Measurements from ENCODE around the gene MRPL53.
"Not testable (repeated sequence)": the region's sequence is repeated elsewhere in the genome, so short reads cannot be mapped to it uniquely, and the experiment has no call there.

MRPL53 gene

GRCh38 chr2:74489906-74490305 is 17.4 kb upstream of the MRPL53 start:
- H3K36me3 ChIP-seq (ENCODE audit: control insufficient read depth, insufficient read depth, low read length), result peaks cover 67% of the 10 kb centered on the region
- no peaks in the 10 kb centered on the region for H3K9me3 ChIP-seq (ENCODE audit: control insufficient read depth, low read length)
- H3K4me1 ChIP-seq (ENCODE audit: control insufficient read depth, insufficient read depth, low read length, poor library complexity, severe bottlenecking), result no peaks in the 10 kb centered on the region
- H3K4me3 ChIP-seq (ENCODE audit: extremely low read depth, insufficient read depth, low read length, poor library complexity, severe bottlenecking), result no peak overlapping the region
- WGBS, 2 experiments (ENCODE audit: insufficient coverage in 2 of 2), result 97 to 100% methylated on average over 6 of the region's 9 CpGs
- H3K27ac ChIP-seq (ENCODE audit: low read depth, low read length, severe bottlenecking), result no peak overlapping the region

GRCh38 chr2:74488643-74489481 is 16.4 kb upstream of the MRPL53 start:
- Histone ChIP-seq H3K9me3 (ENCODE audit: control insufficient read depth, low read length) (no peaks in the 10 kb centered on the region), H3K4me1 (ENCODE audit: control insufficient read depth, insufficient read depth, low read length, poor library complexity, severe bottlenecking) (no peaks in the 10 kb centered on the region), H3K36me3 (ENCODE audit: control insufficient read depth, insufficient read depth, low read length) (peaks cover 59% of the 10 kb centered on the region), H3K4me3 (ENCODE audit: extremely low read depth, insufficient read depth, low read length, poor library complexity, severe bottlenecking) (no peak overlapping the region), H3K27ac (ENCODE audit: low read depth, low read length, severe bottlenecking) (no peak overlapping the region)
- WGBS, 2 experiments (ENCODE audit: insufficient coverage in 2 of 2), result 83 to 92% methylated on average over 5 to 7 of the region's 9 CpGs

- H3K36me3 ChIP-seq (ENCODE audit: control insufficient read depth, insufficient read depth, low read length), result peaks cover 42% of the 10 kb centered on the region
- WGBS, 2 experiments (ENCODE audit: insufficient coverage in 2 of 2), result 100% methylated on average over 2 of the region's 2 CpGs
- no peak overlapping the region for H3K27ac ChIP-seq (ENCODE audit: low read depth, low read length, severe bottlenecking)
- no peaks in the 10 kb centered on the region for H3K9me3 ChIP-seq (ENCODE audit: control insufficient read depth, low read length)
- H3K4me3 ChIP-seq (ENCODE audit: extremely low read depth, insufficient read depth, low read length, poor library complexity, severe bottlenecking), result no peak overlapping the region
- peaks cover 3% of the 10 kb centered on the region for H3K4me1 ChIP-seq (ENCODE audit: control insufficient read depth, insufficient read depth, low read length, poor library complexity, severe bottlenecking)
Observed at GRCh38 chr2:74486141-74486540, 13.7 kb upstream of the MRPL53 start.

- H3K27ac ChIP-seq (ENCODE audit: low read depth, low read length, severe bottlenecking); H3K4me1 ChIP-seq (ENCODE audit: control insufficient read depth, insufficient read depth, low read length, poor library complexity, severe bottlenecking); H3K9me3 ChIP-seq (ENCODE audit: control insufficient read depth, low read length): not testable (repeated sequence)
- H3K36me3 ChIP-seq (ENCODE audit: control insufficient read depth, insufficient read depth, low read length), result peaks cover 45% of the 10 kb centered on the region
- WGBS, 2 experiments (ENCODE audit: insufficient coverage in 2 of 2), result 90 to 91% methylated on average over 13 to 15 of the region's 19 CpGs
- peak overlapping the region; percentile 79 for H3K4me3 ChIP-seq (ENCODE audit: extremely low read depth, insufficient read depth, low read length, poor library complexity, severe bottlenecking)
Observed at GRCh38 chr2:74483675-74484164, 11.2 kb upstream of the MRPL53 start.

- peaks cover 45% of the 10 kb centered on the region for H3K36me3 ChIP-seq (ENCODE audit: control insufficient read depth, insufficient read depth, low read length)
- no peaks in the 10 kb centered on the region for H3K9me3 ChIP-seq (ENCODE audit: control insufficient read depth, low read length)
- peak within 1 kb of the TSS; percentile 79 for H3K4me3 ChIP-seq (ENCODE audit: extremely low read depth, insufficient read depth, low read length, poor library complexity, severe bottlenecking)
- H3K27ac ChIP-seq (ENCODE audit: low read depth, low read length, severe bottlenecking), result peak within 1 kb of the TSS; percentile 81
- H3K4me1 ChIP-seq (ENCODE audit: control insufficient read depth, insufficient read depth, low read length, poor library complexity, severe bottlenecking), result peaks cover 4% of the 10 kb centered on the region
- 1 to 2% methylated on average over 40 to 42 of the region's 50 CpGs for WGBS, 2 experiments (ENCODE audit: insufficient coverage in 2 of 2)
Observed at GRCh38 chr2:74482801-74483674, 10.6 kb upstream of the MRPL53 start, which contains the start of the genes CCDC142 and TTC31. TSS of gene CCDC142 (minus strand) at chr2:74482998. CDS start at chr2:74482837, 161 bp downstream. TSS of gene TTC31 (plus strand) at chr2:74483081. CDS start at chr2:74483096, 15 bp downstream.

GRCh38 chr2:74481961-74482800 is 9.7 kb upstream of the MRPL53 start:
- Histone ChIP-seq H3K4me3 (ENCODE audit: extremely low read depth, insufficient read depth, low read length, poor library complexity, severe bottlenecking) (peak overlapping the region; percentile 79), H3K4me1 (ENCODE audit: control insufficient read depth, insufficient read depth, low read length, poor library complexity, severe bottlenecking) (peaks cover 4% of the 10 kb centered on the region), H3K9me3 (ENCODE audit: control insufficient read depth, low read length) (no peaks in the 10 kb centered on the region), H3K36me3 (ENCODE audit: control insufficient read depth, insufficient read depth, low read length) (peaks cover 48% of the 10 kb centered on the region), H3K27ac (ENCODE audit: low read depth, low read length, severe bottlenecking) (peak overlapping the region; percentile 81)
- 1 to 2% methylated on average over 64 to 76 of the region's 80 CpGs for WGBS, 2 experiments (ENCODE audit: insufficient coverage in 2 of 2)

GRCh38 chr2:74481431-74481830 is 9.0 kb upstream of the MRPL53 start:
- Histone ChIP-seq H3K9me3 (ENCODE audit: control insufficient read depth, low read length) (no peaks in the 10 kb centered on the region), H3K4me3 (ENCODE audit: extremely low read depth, insufficient read depth, low read length, poor library complexity, severe bottlenecking) (peak overlapping the region; percentile 79), H3K4me1 (ENCODE audit: control insufficient read depth, insufficient read depth, low read length, poor library complexity, severe bottlenecking) (peaks cover 4% of the 10 kb centered on the region), H3K36me3 (ENCODE audit: control insufficient read depth, insufficient read depth, low read length) (peaks cover 50% of the 10 kb centered on the region), H3K27ac (ENCODE audit: low read depth, low read length, severe bottlenecking) (no peak overlapping the region)
- 88 to 100% methylated on average over 1 to 2 of the region's 3 CpGs for WGBS, 2 experiments (ENCODE audit: insufficient coverage in 2 of 2)

- WGBS, 2 experiments (ENCODE audit: insufficient coverage in 2 of 2), result 97 to 98% methylated on average over 4 to 5 of the region's 5 CpGs
- H3K36me3 ChIP-seq (ENCODE audit: control insufficient read depth, insufficient read depth, low read length), result peaks cover 50% of the 10 kb centered on the region
Observed at GRCh38 chr2:74474899-74475298, 2.4 kb upstream of the MRPL53 start.

GRCh38 chr2:74474481-74474880 is 2.0 kb upstream of the MRPL53 start:
- H3K36me3 ChIP-seq (ENCODE audit: control insufficient read depth, insufficient read depth, low read length), result peaks cover 49% of the 10 kb centered on the region
- H3K4me1 ChIP-seq (ENCODE audit: control insufficient read depth, insufficient read depth, low read length, poor library complexity, severe bottlenecking), result peaks cover 7% of the 10 kb centered on the region
- H3K27ac ChIP-seq (ENCODE audit: low read depth, low read length, severe bottlenecking), result no peak overlapping the region
- no peak overlapping the region for H3K4me3 ChIP-seq (ENCODE audit: extremely low read depth, insufficient read depth, low read length, poor library complexity, severe bottlenecking)
- no peaks in the 10 kb centered on the region for H3K9me3 ChIP-seq (ENCODE audit: control insufficient read depth, low read length)
- 94 to 100% methylated on average over 6 of the region's 6 CpGs for WGBS, 2 experiments (ENCODE audit: insufficient coverage in 2 of 2)

More at GRCh38 chr2:74474899-74475298, 2.4 kb upstream of the MRPL53 start:
- H3K4me1 ChIP-seq (ENCODE audit: control insufficient read depth, insufficient read depth, low read length, poor library complexity, severe bottlenecking), result peaks cover 7% of the 10 kb centered on the region
- no peaks in the 10 kb centered on the region for H3K9me3 ChIP-seq (ENCODE audit: control insufficient read depth, low read length)
- H3K4me3 ChIP-seq (ENCODE audit: extremely low read depth, insufficient read depth, low read length, poor library complexity, severe bottlenecking), result no peak overlapping the region
- no peak overlapping the region for H3K27ac ChIP-seq (ENCODE audit: low read depth, low read length, severe bottlenecking)

GRCh38 chr2:74472945-74473258 is 422 bp upstream of the MRPL53 start:
- Histone ChIP-seq H3K4me3 (ENCODE audit: extremely low read depth, insufficient read depth, low read length, poor library complexity, severe bottlenecking) (peak overlapping the region; percentile 79), H3K36me3 (ENCODE audit: control insufficient read depth, insufficient read depth, low read length) (peaks cover 37% of the 10 kb centered on the region), H3K27ac (ENCODE audit: low read depth, low read length, severe bottlenecking) (peak overlapping the region; percentile 66), H3K9me3 (ENCODE audit: control insufficient read depth, low read length) (no peaks in the 10 kb centered on the region), H3K4me1 (ENCODE audit: control insufficient read depth, insufficient read depth, low read length, poor library complexity, severe bottlenecking) (peaks cover 7% of the 10 kb centered on the region)
- 40 to 41% methylated on average over 6 to 7 of the region's 7 CpGs for WGBS, 2 experiments (ENCODE audit: insufficient coverage in 2 of 2)
